GM15510 (cell line): ENCODE results near the gene KHDRBS1.

Source experiments
- POLR2A ChIP-seq: IDR thresholded peaks from 3 replicates; pipeline ENCODE4 v1.6.1; 2011; ENCODE audit warnings: borderline replicate concordance; ENCODE audit not compliant: insufficient read length; ENCODE audit errors: extremely low read depth

KHDRBS1 gene, protein sequence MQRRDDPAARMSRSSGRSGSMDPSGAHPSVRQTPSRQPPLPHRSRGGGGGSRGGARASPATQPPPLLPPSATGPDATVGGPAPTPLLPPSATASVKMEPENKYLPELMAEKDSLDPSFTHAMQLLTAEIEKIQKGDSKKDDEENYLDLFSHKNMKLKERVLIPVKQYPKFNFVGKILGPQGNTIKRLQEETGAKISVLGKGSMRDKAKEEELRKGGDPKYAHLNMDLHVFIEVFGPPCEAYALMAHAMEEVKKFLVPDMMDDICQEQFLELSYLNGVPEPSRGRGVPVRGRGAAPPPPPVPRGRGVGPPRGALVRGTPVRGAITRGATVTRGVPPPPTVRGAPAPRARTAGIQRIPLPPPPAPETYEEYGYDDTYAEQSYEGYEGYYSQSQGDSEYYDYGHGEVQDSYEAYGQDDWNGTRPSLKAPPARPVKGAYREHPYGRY

DNA sequence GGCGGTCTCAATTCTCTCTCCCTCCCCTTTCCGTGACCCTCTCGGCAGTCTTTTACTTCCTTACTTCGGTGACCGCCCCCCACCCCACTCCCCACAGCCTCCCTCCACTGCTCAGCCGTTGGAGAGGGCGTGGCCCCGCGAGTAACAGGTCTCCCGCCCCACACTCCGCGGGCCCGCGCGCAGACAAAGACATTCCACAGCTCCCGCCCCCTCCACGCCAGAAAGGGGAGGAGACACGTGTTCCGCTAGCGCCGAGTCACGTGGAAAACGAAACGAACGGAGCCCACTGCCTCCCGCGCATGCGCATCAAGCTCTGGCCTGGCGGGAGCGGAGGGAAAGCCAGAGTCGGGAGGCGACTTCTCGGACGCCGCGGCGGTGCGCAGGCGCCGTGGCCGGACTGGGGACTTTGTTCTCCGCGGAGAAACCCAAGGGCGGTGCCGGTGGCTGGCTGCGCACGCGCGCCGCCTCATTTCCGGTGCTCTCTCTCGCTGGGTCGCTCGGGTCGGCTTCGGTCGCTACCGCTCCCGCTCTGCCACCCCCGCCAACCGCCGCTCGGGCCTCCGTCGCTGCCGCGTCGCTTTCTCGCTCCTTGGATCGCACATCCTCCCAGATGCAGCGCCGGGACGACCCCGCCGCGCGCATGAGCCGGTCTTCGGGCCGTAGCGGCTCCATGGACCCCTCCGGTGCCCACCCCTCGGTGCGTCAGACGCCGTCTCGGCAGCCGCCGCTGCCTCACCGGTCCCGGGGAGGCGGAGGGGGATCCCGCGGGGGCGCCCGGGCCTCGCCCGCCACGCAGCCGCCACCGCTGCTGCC is at the start of gene KHDRBS1:
Gene KHDRBS1, plus strand, starts transcription at position 483 of the 813 bp plus-strand sequence. Its CDS starts 128 bp downstream, at position 611.
- TF ChIP-seq POLR2A = peak; percentile 82

DNA sequence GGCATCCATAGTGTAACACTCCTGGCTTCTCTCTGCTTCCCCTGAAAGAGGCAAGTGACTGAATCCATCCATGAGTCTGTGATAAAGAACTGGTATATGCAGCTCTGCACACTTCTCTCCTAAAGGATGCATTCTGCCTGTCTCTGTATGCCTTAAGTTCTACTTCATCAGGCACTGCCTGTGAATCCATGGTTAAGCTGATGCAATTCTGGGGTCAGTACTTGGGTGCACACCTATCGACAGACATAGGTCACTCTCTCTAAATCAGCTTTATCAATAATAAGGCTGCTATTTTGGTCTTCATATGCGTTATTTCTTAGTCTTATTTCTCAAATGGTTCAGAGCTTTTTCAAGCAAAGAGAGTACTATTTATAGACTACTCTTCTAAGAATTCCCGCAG is 42.8 kb upstream of the KHDRBS1 start:
- TF ChIP-seq POLR2A = no peak

DNA sequence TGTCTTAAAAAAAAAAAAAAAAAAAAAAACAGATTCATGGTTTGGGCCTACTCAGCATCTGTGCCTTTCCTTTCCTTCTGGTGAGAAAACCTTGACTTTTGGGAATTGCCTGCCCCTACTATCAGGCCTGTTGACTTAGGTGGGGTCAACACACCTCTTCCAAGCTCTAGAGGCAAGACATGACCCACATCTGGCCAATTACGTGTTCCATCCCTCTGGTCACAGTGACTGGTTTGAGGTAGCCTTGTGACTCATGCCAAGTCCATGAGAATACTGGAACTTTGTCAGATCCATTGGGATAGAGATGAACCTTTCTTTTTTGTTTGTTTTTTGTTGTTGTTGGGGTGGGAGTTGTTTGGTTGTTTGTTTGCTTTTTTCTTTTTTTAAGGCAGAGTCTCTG is 37.3 kb upstream of the KHDRBS1 start:
- no peak for TF ChIP-seq POLR2A

DNA sequence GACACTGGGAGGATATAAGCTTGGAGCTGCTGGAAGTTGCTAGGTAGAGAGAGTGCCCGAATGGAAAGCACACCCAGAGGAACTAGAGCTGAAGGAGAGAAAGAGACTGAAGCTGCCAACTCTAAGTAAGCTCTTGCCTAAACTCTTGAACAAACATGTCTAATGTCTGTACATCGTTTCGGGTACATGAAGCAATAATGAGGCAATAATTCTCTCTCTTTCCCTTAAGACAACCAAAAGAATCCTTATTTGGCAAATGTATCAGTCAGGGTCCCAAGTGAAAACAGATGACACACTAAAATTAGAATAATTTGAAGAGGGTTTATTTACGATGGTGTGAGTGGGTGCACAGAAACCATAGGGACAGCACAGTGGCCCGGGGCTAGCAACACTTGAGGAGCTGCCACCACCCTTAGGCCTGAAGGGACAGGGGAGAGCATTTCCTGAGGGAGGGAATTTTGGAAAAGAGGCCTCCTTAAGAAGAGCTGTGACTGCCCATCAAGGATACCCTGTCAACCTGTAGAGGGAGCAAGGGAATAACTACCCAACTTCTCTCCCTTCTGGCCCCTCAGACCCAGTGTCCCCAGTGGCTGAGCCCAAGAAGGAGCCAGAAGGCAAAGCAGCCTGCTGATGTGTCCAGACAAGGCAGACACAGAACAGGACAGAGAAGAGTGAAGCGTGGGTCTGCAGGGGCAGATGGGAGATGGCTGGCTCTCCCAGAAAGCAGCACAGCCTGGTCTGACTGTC is 36.1 kb upstream of the KHDRBS1 start:
- no peak for TF ChIP-seq POLR2A

DNA sequence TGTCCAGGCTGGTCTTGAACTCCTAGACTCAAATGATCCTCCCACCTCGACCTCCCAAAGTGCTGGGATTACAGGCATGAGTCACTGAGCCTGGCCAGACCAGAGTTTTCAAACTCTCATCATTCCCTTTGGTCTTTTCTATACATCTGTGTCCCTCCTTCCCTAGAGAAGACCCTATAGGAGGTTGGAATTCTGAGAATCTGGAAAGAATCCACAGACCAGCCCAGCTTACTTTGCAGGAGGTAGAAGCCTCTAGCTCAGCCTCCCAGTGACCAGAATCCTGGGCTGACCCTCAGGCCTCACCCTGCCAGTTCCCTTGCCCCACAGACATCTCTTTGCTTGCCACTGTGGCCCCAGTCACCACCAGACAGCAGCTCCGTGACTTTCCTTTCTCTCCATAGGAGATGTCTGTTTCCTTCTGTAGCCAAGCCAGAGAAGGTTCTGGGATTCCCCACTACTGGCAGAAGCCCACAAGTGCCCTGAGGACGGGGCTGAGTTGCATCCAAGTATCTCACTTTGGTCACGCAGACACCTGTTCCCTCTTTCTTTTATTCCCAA is 34.7 kb upstream of the KHDRBS1 start:
- no peak for TF ChIP-seq POLR2A

GRCh38 chr1:31980835-31981455 is 32.7 kb upstream of the KHDRBS1 start:
- no peak for TF ChIP-seq POLR2A

DNA sequence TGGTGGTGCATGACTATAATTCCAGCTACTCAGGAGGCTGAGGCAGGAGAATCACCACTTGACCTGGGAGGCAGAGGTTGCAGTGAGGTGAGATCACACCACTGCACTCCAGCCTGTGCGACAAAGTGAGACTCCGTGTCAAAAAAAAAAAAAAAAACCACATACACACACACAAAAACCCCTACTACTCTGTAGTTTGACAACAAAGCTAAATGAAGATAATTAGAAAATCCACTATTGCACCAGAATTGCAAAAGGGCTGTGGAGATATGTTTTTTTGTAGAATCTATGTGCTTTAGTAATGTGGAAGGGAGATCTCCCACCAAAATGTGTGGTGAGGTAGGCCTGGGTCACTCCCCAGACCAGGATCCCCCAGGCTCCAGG is 32.2 kb upstream of the KHDRBS1 start:
- TF ChIP-seq POLR2A = no peak

DNA sequence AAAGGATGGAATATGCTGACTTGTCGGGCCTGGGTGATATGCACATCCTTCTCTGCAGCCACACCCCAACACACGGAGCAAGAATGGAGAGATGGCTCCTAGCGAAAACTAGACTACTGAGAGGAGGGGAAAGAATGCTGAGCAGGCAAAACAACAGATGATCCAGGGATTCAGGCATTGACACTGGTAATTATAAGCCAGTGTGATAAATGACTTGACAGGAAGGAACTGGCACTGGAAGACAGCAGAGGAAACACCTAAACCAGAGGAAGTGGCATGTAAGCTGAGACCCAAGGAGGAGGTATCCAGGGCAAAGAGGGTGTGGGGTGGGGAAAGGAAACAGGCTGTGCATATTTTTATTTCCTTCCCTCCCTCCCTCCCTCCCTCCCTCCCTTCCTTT is 31.7 kb upstream of the KHDRBS1 start:
- no peak for TF ChIP-seq POLR2A

DNA sequence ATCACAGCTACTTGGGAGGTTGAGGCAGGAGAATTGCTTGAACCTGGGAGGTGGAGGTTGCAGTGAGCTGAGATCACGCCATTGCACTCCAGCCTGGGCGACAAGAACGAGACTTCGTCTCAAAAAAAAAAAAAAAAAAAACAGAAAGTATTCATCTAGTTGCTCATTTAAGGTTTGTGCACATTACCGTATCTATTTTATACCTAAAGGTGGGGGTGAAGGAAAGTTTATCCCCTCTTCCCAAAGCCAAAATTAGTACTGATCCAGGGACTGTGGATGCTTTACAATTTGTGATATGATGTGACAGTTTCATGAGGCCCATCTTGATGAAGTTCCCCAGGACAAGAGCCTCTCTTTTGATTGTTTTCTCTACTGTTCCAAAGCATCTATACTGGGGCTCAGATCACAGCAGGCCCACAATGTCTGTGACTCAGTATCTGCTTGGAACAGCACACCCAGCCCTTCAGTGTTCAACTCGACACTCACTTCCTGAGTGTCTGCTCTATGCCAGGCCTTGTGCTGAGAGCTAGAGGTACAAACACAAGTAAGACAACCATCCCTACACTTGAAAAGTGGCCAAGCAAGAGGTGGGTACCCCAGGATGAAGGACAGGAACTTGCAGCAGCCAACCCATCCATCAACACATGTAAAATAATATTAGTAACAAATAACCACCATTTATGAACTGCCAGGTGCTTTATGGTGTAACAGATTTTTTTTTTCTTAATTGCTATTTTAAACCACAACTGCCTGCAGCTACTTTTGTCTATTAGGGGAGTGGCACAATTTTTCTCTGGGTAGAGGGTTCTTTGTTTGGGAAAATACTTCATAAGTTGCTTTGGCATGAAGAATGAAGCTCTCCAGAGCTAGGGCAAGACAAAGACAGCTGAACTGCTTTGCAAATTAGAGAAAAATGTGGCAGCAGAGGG is 29.0 kb upstream of the KHDRBS1 start:
- no peak for TF ChIP-seq POLR2A

DNA sequence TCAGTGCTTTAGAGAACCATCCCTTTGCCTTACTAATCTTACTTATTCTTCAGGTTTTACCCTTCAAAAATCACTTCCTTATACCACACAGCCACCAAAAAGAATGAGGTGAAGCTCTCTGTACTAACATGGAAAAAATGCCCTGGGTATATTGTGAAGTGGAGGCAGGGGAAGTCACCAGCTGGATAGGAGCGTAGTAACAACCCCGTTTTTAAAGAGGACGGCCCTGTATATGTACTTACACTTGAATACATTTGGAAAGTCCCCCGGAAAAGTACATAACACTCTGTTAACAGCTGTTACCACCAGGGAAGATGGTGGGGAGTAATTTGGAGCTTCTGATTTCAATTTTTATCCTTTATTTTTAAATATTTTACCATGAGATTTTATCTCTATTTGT is 28.2 kb upstream of the KHDRBS1 start:
- no peak for TF ChIP-seq POLR2A

DNA sequence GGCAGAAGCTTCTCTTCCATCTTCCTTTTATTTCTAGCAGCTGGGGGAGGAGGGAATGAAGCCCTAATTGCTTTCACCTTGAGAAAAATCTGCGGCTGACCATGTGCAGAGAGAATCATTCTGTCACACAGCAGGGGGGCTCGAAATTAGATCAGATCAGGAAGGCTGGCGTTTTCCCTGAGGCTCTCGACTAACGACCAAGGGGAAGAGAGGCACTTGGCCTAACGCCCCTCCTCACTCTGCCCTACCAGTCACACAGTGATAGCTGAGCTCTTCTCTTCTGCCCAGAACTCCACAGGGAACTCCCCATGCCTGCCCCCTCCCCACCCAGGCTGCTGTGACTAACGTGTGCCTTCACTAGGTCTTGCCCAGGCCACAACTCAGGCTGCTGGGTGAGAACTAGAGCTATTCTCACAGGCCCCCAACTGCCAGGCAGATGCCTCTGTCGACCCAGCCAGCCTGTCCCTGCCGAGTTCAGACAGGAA is 26.5 kb upstream of the KHDRBS1 start:
- no peak for TF ChIP-seq POLR2A

DNA sequence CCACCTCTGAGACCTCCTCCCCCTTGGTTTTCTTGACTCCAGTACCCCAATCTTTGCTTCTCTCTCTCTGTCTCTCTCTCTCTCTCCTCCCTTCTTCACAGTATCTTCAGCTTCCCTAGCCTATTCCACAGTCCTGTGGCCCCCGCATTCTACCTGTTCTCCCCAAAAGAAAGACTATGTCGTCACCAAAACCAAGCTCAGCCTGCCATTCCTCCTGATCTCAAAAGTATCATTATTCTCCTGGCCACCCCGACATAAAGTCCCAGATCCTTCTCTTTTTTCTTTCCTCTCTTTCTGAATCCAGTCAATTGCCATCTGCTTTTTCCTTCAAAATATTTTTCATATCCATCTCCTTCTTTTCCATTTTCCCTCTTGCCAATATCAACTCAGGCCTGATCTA is 23.7 kb upstream of the KHDRBS1 start:
- no peak for TF ChIP-seq POLR2A

DNA sequence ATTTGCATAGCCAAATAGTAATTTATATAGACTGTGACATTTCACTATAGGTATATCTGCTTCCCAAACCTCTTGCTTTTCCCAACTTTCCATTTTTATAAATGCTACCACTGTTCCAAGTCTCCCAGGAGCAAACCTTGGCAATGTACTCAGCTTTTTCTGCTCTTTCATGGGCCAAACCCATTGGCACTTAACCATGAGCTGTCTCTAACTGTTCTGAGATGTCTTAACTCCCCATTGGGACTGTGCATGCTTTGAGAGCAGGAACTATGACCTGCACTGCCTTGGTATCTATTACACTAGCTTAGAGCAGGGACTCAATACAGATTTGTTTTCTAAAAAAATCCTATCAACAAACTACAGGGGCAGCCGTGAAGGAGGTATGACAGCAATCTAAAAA is 22.5 kb upstream of the KHDRBS1 start:
- no peak for TF ChIP-seq POLR2A

- no peak for TF ChIP-seq POLR2A
Observed at GRCh38 chr1:31995263-31995662, 18.4 kb upstream of the KHDRBS1 start.

GRCh38 chr1:32001863-32002262 is 11.8 kb upstream of the KHDRBS1 start:
- no peak for TF ChIP-seq POLR2A
